Activated T-cell treated with anti-CD3 and anti-CD28 coated beads, Interleukin-2, amount 50 U/mL, for 48 hours (primary cell): ENCODE results near the gene TRIM43B.
A peak's percentile ranks its signal among the peaks of the same experiment; 100 is the strongest.
"Not testable (repeated sequence)": the region's sequence is repeated elsewhere in the genome, so short reads cannot be mapped to it uniquely, and the experiment has no call there.

Source experiments
- DNase-seq, 2 experiments: peaks; one replicate each; pipeline ENCODE4 v3.0.0-alpha.2; 2020

Gene TRIM43B

DNA sequence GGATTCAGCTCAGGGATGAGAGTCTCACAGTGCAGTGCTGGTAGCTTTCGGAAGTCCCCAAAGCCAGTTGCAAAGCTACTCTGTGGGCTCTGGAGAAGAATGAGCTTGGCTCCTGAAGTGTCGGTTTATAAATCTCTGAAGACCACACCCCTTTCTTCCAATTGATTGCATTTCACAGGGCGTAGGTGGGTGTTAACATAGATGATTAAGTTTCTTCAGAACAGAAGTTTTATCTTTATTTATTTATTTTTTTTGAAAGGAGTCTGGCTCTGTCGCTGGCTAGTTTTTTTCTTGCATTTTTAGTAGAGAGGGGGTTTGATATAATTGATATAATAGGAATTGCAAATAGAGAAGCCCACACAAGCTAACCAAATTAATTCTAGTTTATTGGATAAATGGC, at the start of gene TRIM43B:
TSS of gene TRIM43B (minus strand) at position 101 of the 400 bp plus-strand sequence. CDS start 2,040 bp downstream, outside the sequence.
- not testable (repeated sequence) for DNase-seq

DNA sequence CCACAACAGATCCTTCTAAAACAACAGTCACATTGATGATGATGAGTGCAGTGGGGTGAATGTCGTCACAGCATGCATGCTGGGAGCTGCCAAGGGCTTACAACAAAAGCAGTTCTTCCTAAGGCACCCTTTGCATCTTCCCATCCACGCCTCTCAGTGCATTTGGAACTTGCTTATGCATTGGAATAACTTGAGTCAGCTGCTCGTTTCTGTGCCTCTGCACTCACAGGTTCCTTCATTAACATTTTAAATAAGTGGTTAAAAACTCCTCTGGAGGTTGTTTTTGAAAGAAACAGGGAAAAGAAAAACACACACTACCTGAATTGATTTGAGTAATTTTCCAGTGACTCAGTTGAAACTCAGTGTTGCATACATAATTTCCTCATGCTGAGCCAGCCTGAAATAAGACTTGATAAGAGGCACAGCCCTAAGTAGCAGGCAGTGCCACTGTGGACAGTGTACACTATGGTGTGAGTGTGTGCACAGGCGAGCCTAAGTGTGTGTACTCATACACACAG, 46.8 kb upstream of the TRIM43B start:
- peak in 1 of 2 experiments; percentile 24 for DNase-seq

- DNase-seq = peak; percentile 37 to 54
These were observed 46.2 kb upstream of the TRIM43B start for GRCh38 chr2:95530734-95531133.

GRCh38 chr2:95526360-95527341, 42.1 kb upstream of the TRIM43B start:
- DNase-seq = peak; percentile 71 to 75

GRCh38 chr2:95525294-95526035, 40.9 kb upstream of the TRIM43B start:
- no peak for DNase-seq

DNA sequence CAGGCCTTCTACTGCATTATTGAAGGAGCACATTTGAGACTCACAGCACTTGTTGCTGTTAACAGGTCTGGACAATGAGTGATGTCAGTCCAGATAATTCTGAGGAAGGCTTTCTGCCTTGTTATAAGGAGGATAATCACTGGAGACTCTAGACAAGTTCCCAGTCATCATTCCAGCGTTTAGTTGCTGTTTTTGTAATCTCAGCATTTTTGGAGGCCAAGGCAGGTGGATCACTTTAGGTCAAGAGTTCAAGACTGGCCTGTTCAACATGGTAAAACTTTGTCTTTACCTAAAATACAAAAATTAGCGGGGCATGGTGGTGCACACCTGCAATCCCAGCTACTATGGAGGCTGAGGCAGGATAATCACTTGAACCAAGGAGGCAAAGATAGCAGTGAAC, 39.6 kb upstream of the TRIM43B start:
- DNase-seq = no peak

DNA sequence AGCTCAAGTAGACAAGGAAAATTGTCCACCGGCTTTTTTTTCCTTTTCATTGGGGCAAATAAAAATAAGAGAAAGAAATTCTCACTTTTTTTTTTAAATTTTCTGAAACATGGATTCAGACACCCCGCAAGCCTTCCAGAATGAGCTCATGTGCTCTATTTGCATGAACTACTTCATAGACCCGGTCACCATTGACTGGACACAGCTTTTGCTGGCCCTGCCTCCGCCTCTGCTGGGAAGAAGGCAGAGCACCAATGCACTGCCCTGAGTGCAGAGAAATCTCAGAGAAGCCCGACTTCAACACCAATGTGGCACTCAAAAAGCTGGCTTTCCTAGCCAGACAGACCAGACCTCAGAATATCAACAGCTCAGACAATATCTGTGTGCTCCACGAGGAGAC, 30.2 kb upstream of the TRIM43B start:
- no peak for DNase-seq

DNA sequence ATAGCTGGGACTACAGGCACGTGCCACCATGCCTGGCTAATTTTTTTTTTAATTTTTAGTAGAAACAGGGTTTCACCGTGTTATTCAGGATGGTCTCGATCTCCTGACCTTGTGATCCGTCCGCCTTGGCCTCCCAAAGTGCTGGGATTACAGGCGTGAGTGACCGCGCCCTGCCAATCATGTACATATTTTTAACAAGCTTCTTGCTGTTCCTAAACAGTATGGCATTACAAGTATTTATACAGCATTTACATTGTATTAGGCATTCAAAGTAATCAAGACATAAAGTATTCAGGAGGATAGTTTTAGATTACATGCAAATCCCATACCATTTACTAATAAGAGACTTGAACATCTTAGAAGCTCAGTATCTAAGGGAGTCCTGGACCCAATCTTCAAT, 29.7 kb upstream of the TRIM43B start:
- DNase-seq = not testable (repeated sequence)

DNA sequence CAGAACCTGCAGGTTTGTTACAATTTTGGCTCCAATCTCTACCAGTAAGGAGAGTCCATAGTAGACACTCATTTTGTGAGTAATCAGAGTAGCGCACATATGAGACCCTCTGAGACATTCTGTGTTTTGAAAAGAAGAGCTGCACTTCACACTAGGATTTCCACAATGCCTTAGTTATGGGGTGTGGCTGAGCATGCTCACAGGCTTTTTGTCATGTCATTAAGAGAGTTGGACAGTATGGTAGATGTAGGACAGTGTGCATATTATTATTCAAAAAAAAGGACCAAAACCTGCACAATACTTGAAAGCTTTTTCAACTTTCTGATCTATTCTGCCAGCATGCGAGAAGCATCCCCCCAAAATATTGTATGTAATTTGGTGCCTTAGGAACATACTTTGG, 24.9 kb upstream of the TRIM43B start:
- DNase-seq = no peak

GRCh38 chr2:95505222-95505621, 20.7 kb upstream of the TRIM43B start:
- DNase-seq = no peak

DNA sequence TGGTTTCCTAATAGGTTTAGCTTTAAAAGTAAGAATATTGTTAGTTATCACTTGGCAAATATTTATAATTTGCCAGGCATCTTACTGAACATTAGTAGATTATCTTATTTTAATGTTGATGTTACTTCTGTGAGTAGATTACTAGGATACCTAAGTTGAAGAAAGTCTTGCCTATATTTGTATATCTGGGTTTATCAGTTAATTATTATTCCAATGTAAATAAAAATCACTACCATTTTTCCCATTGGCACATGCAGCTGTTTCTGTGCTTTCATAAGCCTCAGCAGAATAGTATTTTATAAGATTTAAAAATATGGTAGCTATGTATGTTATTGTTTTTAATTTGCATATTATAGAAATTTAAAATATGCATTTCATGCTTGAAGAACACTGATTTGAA, 16.3 kb upstream of the TRIM43B start:
- DNase-seq = no peak

DNA sequence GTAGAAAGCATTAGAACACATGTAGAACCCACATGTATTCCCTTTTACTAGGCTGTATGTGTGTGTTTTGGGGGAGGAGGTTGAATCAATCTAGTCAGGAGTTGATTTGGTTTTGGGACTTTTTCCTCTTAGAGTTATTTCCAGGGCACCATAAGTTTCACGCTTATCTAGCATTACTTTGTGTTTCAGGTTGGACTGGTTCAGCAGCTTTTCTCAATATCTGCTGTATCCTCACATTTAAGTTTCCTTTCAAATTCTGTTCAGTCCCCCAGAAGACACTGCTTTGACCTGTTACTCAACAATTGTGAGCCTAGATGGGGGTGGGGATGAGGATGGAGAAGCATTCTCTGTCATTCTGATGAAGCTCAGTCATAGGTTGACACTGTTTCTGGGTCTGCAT, 7.5 kb upstream of the TRIM43B start:
- not testable (repeated sequence) for DNase-seq

DNA sequence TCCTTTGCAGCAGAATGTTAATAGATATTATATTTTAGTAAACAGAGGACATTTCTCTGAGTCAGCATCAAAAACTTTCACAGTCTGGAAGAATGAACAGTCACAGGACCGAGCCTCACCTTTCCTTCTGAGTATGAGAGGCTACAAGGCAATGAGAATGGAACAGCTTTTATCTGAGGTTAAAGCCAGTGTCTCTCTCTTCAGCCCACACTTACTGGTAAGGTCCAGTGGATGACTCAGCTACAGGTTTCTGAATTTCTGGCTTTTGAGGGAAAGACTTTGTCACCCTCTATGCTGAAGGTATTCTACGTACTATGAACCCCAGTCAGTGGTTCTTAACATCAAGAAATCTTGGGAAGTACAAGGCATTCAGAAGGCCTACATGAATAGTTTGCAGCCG, 9.5 kb downstream of the TRIM43B start:
- DNase-seq = not testable (repeated sequence)

- not testable (repeated sequence) for DNase-seq
These were observed 16.6 kb downstream of the TRIM43B start for GRCh38 chr2:95467984-95468383.

DNA sequence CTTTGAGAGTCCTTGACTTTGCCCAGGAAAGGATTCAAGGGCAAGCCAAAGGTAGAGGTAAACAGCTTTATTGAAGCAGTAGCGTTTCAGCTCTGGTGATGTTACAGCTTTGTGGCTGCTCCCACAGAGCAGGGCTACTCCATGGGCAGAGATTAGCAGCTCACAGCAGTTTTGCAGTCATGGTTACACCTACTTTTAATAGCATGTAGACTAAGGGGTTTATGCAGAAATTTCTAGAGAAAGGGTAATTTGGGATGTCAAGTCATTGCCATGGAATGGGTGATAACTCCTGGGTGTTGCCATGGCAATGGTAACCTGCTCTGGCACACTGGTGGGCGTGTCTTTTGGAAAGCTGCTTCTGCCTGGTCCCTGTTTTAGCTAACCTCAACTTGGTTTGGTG, 18.0 kb downstream of the TRIM43B start:
- DNase-seq = not testable (repeated sequence)

DNA sequence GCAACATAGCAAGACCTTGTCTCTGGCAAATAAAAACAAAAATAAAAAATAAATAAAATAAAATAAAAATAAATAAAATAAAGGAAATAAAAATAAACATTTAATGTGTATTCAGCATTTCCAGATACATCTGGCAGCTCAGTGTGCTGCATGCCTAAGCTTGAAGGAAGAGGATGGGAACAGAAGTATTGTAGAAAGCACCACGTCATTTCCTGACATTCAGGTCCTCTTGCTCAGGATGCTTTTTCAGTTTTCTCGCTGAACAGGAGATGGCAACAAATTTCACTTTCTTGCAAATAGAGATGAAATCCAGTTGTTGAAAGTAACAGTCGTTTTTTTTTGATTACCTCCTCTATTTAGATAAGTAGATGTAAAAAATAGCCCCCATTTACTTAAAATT, 21.3 kb downstream of the TRIM43B start:
- DNase-seq = not testable (repeated sequence)

GRCh38 chr2:95445317-95445716, 39.2 kb downstream of the TRIM43B start:
- not testable (repeated sequence) for DNase-seq

DNA sequence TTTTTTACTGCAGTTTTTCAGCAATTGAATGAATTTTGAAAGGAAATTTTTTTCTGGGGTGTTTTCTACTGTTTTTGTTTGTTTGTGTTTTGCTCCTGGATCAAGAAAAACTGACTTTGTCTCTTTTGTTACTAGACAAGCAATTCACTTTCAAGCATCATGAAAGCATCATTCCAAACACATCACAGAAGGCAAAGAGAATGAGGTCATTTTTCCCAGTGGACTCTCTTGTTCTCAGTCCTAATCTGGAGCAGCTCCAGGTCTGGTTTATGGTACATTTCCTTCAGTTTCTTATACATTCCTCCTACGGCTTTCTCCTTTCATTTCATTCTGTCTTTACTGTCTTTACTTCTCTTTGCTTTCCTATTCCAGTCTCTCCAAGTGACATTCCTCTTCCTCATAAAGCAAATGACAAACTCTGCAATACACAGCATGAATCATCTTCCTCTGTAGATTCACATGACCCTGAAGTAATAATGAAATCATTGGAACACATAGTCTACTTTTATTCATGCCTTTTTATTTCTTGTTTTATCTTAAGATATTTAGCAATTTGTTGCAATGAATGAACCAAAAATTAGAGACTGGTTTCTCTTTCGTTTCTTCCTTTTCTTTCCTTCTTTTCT, 42.0 kb downstream of the TRIM43B start:
- DNase-seq = not testable (repeated sequence)

- not testable (repeated sequence) for DNase-seq
These were observed 48.7 kb downstream of the TRIM43B start for GRCh38 chr2:95435872-95436209.

DNA sequence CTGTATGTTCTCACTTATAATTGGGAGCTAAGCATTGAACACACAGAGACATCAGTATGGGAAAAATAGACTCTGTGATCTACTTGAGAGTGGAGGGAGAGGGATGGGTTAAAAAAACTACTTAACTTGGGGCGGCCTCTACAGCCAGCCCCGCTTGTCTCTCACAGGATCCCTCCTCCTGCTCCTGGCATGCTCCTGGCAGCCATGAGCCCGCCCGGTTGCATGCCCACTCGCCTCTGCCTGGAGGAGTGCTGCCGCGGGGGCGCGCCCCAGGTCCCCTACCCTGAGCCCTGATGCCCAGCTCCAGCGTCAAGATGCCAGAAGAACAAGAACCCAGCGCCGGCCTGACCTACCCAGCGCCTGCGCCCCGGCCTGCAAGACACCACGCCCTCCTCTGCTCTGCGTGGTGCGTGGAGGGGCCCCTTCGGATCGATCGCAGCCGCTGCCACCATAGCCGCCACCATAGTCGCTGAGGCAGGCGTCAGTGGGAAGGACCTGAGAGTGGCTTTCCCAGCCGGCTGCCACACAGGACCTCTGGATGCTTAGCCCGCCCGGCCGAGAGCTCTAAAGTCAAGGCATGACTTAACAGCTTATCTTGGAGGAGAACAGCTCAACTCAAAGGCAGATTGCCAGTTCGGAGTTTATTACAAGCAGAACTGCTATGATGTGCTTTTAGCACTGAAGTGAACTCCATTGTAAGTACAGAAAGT, 49.2 kb downstream of the TRIM43B start:
- DNase-seq = not testable (repeated sequence)

GRCh38 chr2:95434507-95435076, 50.0 kb downstream of the TRIM43B start:
- DNase-seq = not testable (repeated sequence)

GRCh38 chr2:95433973-95434372, 50.6 kb downstream of the TRIM43B start:
- DNase-seq = not testable (repeated sequence)
